Loucy (cell line): ENCODE measurements around the gene PCCA.
"Not testable (repeated sequence)": the region's sequence is repeated elsewhere in the genome, so short reads cannot be mapped to it uniquely, and the experiment has no call there.

ENCODE experiments used
- H2AFZ ChIP-seq: fragments of 200-600 bp; sonication (generic); 2 replicates; pipeline ENCODE4 v1.6.0; 2016; ENCODE audit warnings: antibody characterized with exemption, mild to moderate bottlenecking, low read length, moderate library complexity
- H3F3A ChIP-seq: fragments of 200-600 bp; 2 replicates; pipeline ENCODE4 v1.6.0; 2016; ENCODE audit warnings: antibody characterized with exemption, low read depth, mild to moderate bottlenecking
- H3K27me3 ChIP-seq: fragments of 200-600 bp; sonication (generic); 2 replicates; pipeline ENCODE4 v1.6.1; 2014; ENCODE audit warnings: low read length, mild to moderate bottlenecking; ENCODE audit not compliant: insufficient read depth, poor library complexity, severe bottlenecking
- H3K36me3 ChIP-seq: fragments of 200-600 bp; sonication (generic); 2 replicates; pipeline ENCODE4 v1.6.1; 2016; ENCODE audit warnings: low read length; ENCODE audit not compliant: insufficient read depth
- H3K4me1 ChIP-seq: fragments of 200-600 bp; sonication (generic); 2 replicates; pipeline ENCODE4 v1.5.1; 2014; ENCODE audit warnings: low read length, mild to moderate bottlenecking; ENCODE audit not compliant: insufficient read depth, poor library complexity, severe bottlenecking
- H3K4me2 ChIP-seq: fragments of 200-600 bp; sonication (generic); 2 replicates; pipeline ENCODE4 v1.6.0; 2014; ENCODE audit warnings: antibody characterized with exemption, low read length, low read depth, mild to moderate bottlenecking; ENCODE audit not compliant: poor library complexity, severe bottlenecking
- H3K4me3 ChIP-seq: fragments of 200-600 bp; sonication (generic); 2 replicates; pipeline ENCODE4 v1.5.1; 2014; ENCODE audit warnings: low read length, mild to moderate bottlenecking, mixed read lengths; ENCODE audit not compliant: poor library complexity, severe bottlenecking
- H3K79me2 ChIP-seq: fragments of 200-600 bp; sonication (generic); 2 replicates; pipeline ENCODE4 v1.6.1; 2014; ENCODE audit warnings: low read length; ENCODE audit not compliant: insufficient read depth
- H3K9ac ChIP-seq: fragments of 200-600 bp; sonication (generic); 2 replicates; pipeline ENCODE4 v1.6.0; 2014; ENCODE audit warnings: mild to moderate bottlenecking, low read depth, low read length, moderate library complexity; ENCODE audit not compliant: poor library complexity, severe bottlenecking
- H3K9me2 ChIP-seq: fragments of 200-600 bp; sonication (generic); replicated peaks from 2 replicates; pipeline ENCODE4 v1.6.1; 2016; ENCODE audit warnings: low read depth, low read length, mixed read lengths
- H3K9me3 ChIP-seq: fragments of 200-600 bp; sonication (generic); 2 replicates; pipeline ENCODE4 v1.6.1; 2014; ENCODE audit warnings: mild to moderate bottlenecking, antibody characterized with exemption, low read length, low read depth; ENCODE audit not compliant: insufficient read depth
- H4K20me1 ChIP-seq: fragments of 200-600 bp; sonication (generic); 2 replicates; pipeline ENCODE4 v1.6.0; 2014; ENCODE audit warnings: antibody characterized with exemption, low read length, mild to moderate bottlenecking; ENCODE audit not compliant: insufficient read depth, poor library complexity, severe bottlenecking
- EZH2phosphoT487 ChIP-seq: fragments of 200-600 bp; IDR thresholded peaks from 2 replicates; pipeline ENCODE4 v1.6.1; 2018; ENCODE audit warnings: antibody characterized with exemption, mild to moderate bottlenecking, moderate library complexity, borderline replicate concordance
- TF ChIP-seq, protein P1 (sequence below): fragments of 200-600 bp; sonication (generic); conservative IDR thresholded peaks from 2 replicates; pipeline ENCODE4 v1.5.1; 2014; ENCODE audit warnings: mild to moderate bottlenecking, antibody characterized with exemption, low read length

Gene PCCA

DNA sequence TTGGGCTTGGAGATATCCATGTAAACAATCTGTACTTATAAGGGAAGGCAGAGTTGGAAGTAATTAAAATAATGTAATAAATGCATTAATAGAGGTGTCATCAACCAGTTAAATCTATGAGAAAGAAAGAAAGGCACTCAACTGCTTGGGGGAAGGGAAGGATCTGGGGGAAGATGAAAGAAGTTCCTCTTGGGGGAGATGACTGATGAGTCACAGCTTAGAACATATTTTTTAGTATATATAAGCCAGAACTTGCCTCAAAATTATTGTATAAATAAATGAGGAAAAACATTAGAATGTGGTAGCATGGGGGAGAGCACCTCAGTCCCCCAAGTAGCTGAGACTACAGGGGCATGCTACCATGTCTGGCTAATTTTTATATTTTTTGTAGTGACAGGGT lies 293.9 kb downstream of the PCCA start:
- H3K4me3 ChIP-seq: no peak overlapping the region
- no peaks in the 10 kb centered on the region for H4K20me1 ChIP-seq
- no peak overlapping the region for H3K4me2 ChIP-seq
- peaks cover 8% of the 10 kb centered on the region; the same call in 1 of the 2 replicates for H3K36me3 ChIP-seq
- peaks cover 10% of the 10 kb centered on the region for H3K4me1 ChIP-seq
- TF ChIP-seq, protein P1, sequence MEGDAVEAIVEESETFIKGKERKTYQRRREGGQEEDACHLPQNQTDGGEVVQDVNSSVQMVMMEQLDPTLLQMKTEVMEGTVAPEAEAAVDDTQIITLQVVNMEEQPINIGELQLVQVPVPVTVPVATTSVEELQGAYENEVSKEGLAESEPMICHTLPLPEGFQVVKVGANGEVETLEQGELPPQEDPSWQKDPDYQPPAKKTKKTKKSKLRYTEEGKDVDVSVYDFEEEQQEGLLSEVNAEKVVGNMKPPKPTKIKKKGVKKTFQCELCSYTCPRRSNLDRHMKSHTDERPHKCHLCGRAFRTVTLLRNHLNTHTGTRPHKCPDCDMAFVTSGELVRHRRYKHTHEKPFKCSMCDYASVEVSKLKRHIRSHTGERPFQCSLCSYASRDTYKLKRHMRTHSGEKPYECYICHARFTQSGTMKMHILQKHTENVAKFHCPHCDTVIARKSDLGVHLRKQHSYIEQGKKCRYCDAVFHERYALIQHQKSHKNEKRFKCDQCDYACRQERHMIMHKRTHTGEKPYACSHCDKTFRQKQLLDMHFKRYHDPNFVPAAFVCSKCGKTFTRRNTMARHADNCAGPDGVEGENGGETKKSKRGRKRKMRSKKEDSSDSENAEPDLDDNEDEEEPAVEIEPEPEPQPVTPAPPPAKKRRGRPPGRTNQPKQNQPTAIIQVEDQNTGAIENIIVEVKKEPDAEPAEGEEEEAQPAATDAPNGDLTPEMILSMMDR: no peak
- TF ChIP-seq EZH2phosphoT487: no peak
- H2AFZ ChIP-seq: no peak overlapping the region
- no peaks in the 10 kb centered on the region for H3K9me2 ChIP-seq
- H3K9ac ChIP-seq: no peak overlapping the region
- H3K27me3 ChIP-seq: no peaks in the 10 kb centered on the region
- H3F3A ChIP-seq: no peaks in the 10 kb centered on the region
- no peaks in the 10 kb centered on the region for H3K79me2 ChIP-seq
- H3K9me3 ChIP-seq: peaks cover 15% of the 10 kb centered on the region

DNA sequence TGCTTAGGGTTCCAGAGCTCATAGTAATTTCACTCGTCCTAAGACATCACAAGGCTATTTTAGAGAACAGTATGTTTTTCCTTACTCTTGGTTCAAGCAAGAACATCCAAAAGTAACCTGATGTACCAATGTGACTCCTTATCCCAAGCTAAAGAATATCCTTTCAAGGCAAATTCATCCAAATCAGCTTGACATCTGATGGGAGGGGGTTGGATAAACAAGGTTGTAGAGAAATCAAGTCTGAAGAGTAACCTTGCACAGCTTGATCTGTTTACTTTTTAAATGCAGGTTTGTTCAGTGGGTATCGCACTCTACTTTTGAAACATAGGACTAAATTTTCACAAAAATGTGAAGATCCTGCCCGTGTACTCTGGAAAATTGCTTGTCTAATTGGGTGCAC lies 298.5 kb downstream of the PCCA start:
- Histone ChIP-seq H3K4me3 (no peak overlapping the region), H3K9me2 (no peaks in the 10 kb centered on the region), H3K4me2 (no peak overlapping the region), H3K9me3 (no peaks in the 10 kb centered on the region), H4K20me1 (no peaks in the 10 kb centered on the region), H2AFZ (no peak overlapping the region), H3K9ac (no peak overlapping the region), H3K4me1 (peaks cover 39% of the 10 kb centered on the region), H3F3A (peaks cover 5% of the 10 kb centered on the region; the same call in 1 of the 2 replicates), H3K36me3 (no peaks in the 10 kb centered on the region), H3K79me2 (no peaks in the 10 kb centered on the region), H3K27me3 (no peaks in the 10 kb centered on the region)
- TF ChIP-seq, protein P1: no peak
- TF ChIP-seq EZH2phosphoT487: no peak

DNA sequence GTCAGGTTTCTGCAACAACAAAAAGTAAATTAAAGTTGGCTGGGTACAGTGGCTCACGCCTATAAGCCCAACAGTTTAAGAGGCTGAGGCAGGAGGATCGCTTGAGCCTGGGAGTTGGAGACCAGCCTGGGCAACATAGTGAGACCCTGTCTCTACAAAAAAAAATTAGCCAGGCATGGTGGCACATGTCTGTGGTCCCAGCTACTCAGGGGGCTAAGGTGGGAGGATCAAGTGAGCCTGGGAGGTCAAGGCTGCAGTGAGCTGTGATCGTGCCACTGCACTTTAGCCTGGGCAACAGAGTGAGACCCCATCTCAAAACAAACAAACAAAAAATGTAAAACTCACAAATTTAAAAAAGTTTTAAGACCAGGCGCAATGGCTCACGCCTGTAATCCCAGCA lies 299.3 kb downstream of the PCCA start:
- H3K79me2 ChIP-seq, H3K9me3 ChIP-seq, H4K20me1 ChIP-seq, H3F3A ChIP-seq, H2AFZ ChIP-seq, H3K4me3 ChIP-seq, H3K9me2 ChIP-seq, H3K27me3 ChIP-seq, H3K36me3 ChIP-seq: not testable (repeated sequence)
- Histone ChIP-seq H3K9ac (peak overlapping the region; percentile 1), H3K4me1 (peaks cover 39% of the 10 kb centered on the region), H3K4me2 (peak overlapping the region; percentile 90)

GRCh38 chr13:100388923-100389322 lies 300.0 kb downstream of the PCCA start:
- Histone ChIP-seq H3K9me3 (no peaks in the 10 kb centered on the region), H2AFZ (no peak overlapping the region), H3F3A (peaks cover 5% of the 10 kb centered on the region; the same call in 1 of the 2 replicates), H3K9ac (peak overlapping the region; percentile 70), H3K4me1 (peaks cover 40% of the 10 kb centered on the region), H3K27me3 (no peaks in the 10 kb centered on the region), H3K4me2 (peak overlapping the region; percentile 90), H4K20me1 (no peaks in the 10 kb centered on the region), H3K79me2 (no peaks in the 10 kb centered on the region), H3K4me3 (peak overlapping the region; percentile 66), H3K9me2 (no peaks in the 10 kb centered on the region), H3K36me3 (no peaks in the 10 kb centered on the region)
- TF ChIP-seq, protein P1: no peak
- no peak for TF ChIP-seq EZH2phosphoT487
